ENCODE measurements around the gene PRLR.

Gene PRLR

DNA sequence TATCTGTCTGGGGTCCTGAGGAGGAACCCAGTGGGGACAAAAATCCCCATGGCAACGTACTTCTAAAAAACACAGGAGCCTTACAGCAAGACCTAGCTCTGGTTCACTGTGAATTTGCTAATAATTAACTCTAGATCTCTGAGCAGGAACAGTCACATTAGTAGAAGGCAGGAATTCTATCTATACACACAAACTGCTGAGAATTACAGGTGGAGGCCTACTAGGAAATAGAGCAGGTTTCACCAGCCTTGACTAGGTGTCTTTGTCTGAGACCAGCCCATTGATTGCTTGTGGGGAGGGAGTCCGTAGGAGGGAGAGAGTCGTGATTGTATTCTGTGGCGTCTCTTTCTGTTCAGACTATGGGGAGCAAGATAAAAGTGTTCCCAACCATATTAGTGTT is 44.8 kb downstream of the PRLR start:
- POLR2A ChIA-PET, result interaction anchor here (0.6 kb wide), 1 partner anchor 10 kb away, joined by 3 read pairs; no protein-coding TSS in a partner anchor
- Histone ChIP-seq H3K4me1 (ENCODE audit: control extremely low read depth in 1 of 4, control insufficient read depth in 4 of 4, insufficient read depth in 4 of 4, low read length in 3 of 4) (no peaks in the 10 kb centered on the region), H3K9me3 (ENCODE audit: control extremely low read depth in 1 of 5, control insufficient read depth in 4 of 5, insufficient read depth in 2 of 5, low read depth in 1 of 5, low read length in 4 of 5) (no peaks in the 10 kb centered on the region), H3K27ac (ENCODE audit: insufficient read depth in 1 of 2, low read depth in 1 of 2, low read length in 2 of 2, poor library complexity in 1 of 2, severe bottlenecking in 2 of 2) (no peak overlapping the region), H3K4me3 (ENCODE audit: control insufficient read depth in 1 of 7, extremely low read depth in 1 of 7, insufficient read depth in 4 of 7, low read depth in 2 of 7, low read length in 6 of 7) (no peak overlapping the region), H3K36me3 (ENCODE audit: control insufficient read depth in 4 of 4, insufficient read depth in 4 of 4, low read length in 3 of 4) (no peaks in the 10 kb centered on the region), H3K27me3 (replicated peaks in 2 of 5; ENCODE audit: control insufficient read depth in 4 of 5, insufficient read depth in 5 of 5, low read length in 4 of 5) (peaks cover 0 to 4% (median 0%) of the 10 kb centered on the region in 5 experiments)
- 96% methylated on average over 4 of the region's 4 CpGs for WGBS (ENCODE audit: insufficient coverage)
- CTCF ChIA-PET, result no interaction called here
- DNase-seq, result no peak

GRCh38 chr5:35183556-35183955 is 46.7 kb downstream of the PRLR start:
- CTCF ChIA-PET, result no interaction called here
- Histone ChIP-seq H3K36me3 (ENCODE audit: control insufficient read depth in 4 of 4, insufficient read depth in 4 of 4, low read length in 3 of 4) (no peaks in the 10 kb centered on the region), H3K27me3 (replicated peaks in 2 of 5; ENCODE audit: control insufficient read depth in 4 of 5, insufficient read depth in 5 of 5, low read length in 4 of 5) (peaks cover 0 to 4% (median 0%) of the 10 kb centered on the region in 5 experiments), H3K9me3 (ENCODE audit: control extremely low read depth in 1 of 5, control insufficient read depth in 4 of 5, insufficient read depth in 2 of 5, low read depth in 1 of 5, low read length in 4 of 5) (no peaks in the 10 kb centered on the region), H3K4me1 (ENCODE audit: control extremely low read depth in 1 of 4, control insufficient read depth in 4 of 4, insufficient read depth in 4 of 4, low read length in 3 of 4) (no peaks in the 10 kb centered on the region), H3K27ac (ENCODE audit: insufficient read depth in 1 of 2, low read depth in 1 of 2, low read length in 2 of 2, poor library complexity in 1 of 2, severe bottlenecking in 2 of 2) (no peak overlapping the region), H3K4me3 (ENCODE audit: control insufficient read depth in 1 of 7, extremely low read depth in 1 of 7, insufficient read depth in 4 of 7, low read depth in 2 of 7, low read length in 6 of 7) (no peak overlapping the region)
- POLR2A ChIA-PET, result no interaction called here
- 83% methylated on average over 1 of the region's 1 CpG for WGBS (ENCODE audit: insufficient coverage)
- no peak for DNase-seq

DNA sequence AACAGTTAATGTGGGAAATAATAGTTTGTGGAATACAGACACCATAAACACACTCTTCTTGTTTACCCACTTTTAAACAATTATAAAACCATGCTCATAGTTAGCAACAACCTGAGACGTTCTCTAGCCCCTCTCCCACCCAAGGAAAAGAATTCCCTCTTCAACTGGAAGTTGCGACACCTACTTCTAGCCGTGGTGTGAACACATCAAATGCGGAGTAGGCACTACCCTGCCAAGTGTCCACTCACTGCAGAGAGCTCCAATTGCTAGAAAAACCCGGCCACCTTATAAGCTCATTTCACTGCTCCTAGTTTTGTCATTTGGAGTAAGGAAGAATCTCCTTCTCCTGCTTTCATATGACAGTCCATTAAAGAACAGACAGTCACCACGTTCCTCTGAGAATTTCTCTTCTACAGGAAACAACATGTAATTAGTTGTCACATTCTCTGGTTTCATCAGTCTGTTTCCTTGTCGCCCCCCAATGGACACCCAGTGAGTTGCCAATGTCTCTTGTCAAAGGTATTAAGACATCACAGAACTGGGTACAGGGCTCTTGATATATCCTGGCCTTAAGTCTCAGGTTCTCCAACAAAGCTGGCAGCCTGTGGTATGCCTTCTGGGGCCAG is 47.3 kb downstream of the PRLR start:
- Histone ChIP-seq H3K4me3 (ENCODE audit: control insufficient read depth in 1 of 7, extremely low read depth in 1 of 7, insufficient read depth in 4 of 7, low read depth in 2 of 7, low read length in 6 of 7) (no peak overlapping the region), H3K9me3 (ENCODE audit: control extremely low read depth in 1 of 5, control insufficient read depth in 4 of 5, insufficient read depth in 2 of 5, low read depth in 1 of 5, low read length in 4 of 5) (no peaks in the 10 kb centered on the region), H3K36me3 (ENCODE audit: control insufficient read depth in 4 of 4, insufficient read depth in 4 of 4, low read length in 3 of 4) (no peaks in the 10 kb centered on the region), H3K27ac (ENCODE audit: insufficient read depth in 1 of 2, low read depth in 1 of 2, low read length in 2 of 2, poor library complexity in 1 of 2, severe bottlenecking in 2 of 2) (no peak overlapping the region), H3K4me1 (ENCODE audit: control extremely low read depth in 1 of 4, control insufficient read depth in 4 of 4, insufficient read depth in 4 of 4, low read length in 3 of 4) (no peaks in the 10 kb centered on the region), H3K27me3 (replicated peaks in 2 of 5; ENCODE audit: control insufficient read depth in 4 of 5, insufficient read depth in 5 of 5, low read length in 4 of 5) (peaks cover 0 to 4% (median 0%) of the 10 kb centered on the region in 5 experiments)
- CTCF ChIA-PET, result no interaction called here
- POLR2A ChIA-PET, result no interaction called here
- WGBS (ENCODE audit: insufficient coverage), result 44% methylated on average over 4 of the region's 7 CpGs
- no peak for DNase-seq

DNA sequence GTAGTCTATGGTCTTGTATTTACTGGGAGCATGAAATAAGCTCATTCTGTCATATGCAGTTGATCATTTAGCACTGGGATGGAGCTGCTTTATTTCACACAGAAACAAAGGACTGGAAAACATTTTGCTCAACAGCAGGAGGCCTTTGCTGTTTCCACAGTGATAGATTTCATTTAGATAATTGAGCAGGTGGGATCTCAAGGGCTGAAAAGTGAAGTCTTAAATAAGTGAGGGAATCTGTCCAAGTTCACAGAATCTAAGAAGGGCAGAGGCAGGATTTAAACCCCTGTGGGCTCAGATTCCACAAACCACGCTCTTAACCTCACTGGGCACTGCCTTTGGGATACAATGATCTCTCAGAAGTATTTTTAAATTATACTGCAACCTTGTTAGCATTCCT is 47.8 kb downstream of the PRLR start:
- H3K27me3 ChIP-seq (replicated peaks in 2 of 5; ENCODE audit: control insufficient read depth in 4 of 5, insufficient read depth in 5 of 5, low read length in 4 of 5), result peaks cover 0 to 4% (median 0%) of the 10 kb centered on the region in 5 experiments
- no peaks in the 10 kb centered on the region for H3K4me1 ChIP-seq (ENCODE audit: control extremely low read depth in 1 of 4, control insufficient read depth in 4 of 4, insufficient read depth in 4 of 4, low read length in 3 of 4)
- ChIA-PET POLR2A (no interaction called here), CTCF (no interaction called here)
- DNase-seq, result no peak
- H3K27ac ChIP-seq (ENCODE audit: insufficient read depth in 1 of 2, low read depth in 1 of 2, low read length in 2 of 2, poor library complexity in 1 of 2, severe bottlenecking in 2 of 2), result no peak overlapping the region
- no CpG with 5 or more reads among the region's 1 CpG for WGBS (ENCODE audit: insufficient coverage)
- no peak overlapping the region for H3K4me3 ChIP-seq (ENCODE audit: control insufficient read depth in 1 of 7, extremely low read depth in 1 of 7, insufficient read depth in 4 of 7, low read depth in 2 of 7, low read length in 6 of 7)
- H3K9me3 ChIP-seq (ENCODE audit: control extremely low read depth in 1 of 5, control insufficient read depth in 4 of 5, insufficient read depth in 2 of 5, low read depth in 1 of 5, low read length in 4 of 5), result no peaks in the 10 kb centered on the region
- no peaks in the 10 kb centered on the region for H3K36me3 ChIP-seq (ENCODE audit: control insufficient read depth in 4 of 4, insufficient read depth in 4 of 4, low read length in 3 of 4)

DNA sequence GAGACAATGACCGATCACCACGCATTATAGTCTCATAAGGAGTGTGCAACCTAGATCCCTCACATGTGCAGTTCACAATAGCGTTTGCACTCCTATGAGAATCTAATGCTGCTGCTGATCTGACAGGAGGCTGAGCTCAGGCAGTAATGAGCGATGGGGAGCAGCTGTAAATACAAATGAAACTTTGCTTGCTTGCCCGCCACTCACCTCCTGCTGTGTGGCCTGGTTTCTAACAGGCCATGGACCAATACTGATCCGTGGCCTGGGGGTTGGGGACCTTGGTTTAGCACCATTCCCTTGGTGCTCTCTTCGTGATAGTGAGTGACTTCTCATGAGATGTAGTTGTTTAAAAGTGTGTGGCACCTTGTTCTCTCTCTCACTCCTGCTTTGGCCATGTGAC is 50.2 kb downstream of the PRLR start:
- H3K4me1 ChIP-seq (ENCODE audit: control extremely low read depth in 1 of 4, control insufficient read depth in 4 of 4, insufficient read depth in 4 of 4, low read length in 3 of 4), result no peaks in the 10 kb centered on the region
- DNase-seq, result no peak
- H3K4me3 ChIP-seq (ENCODE audit: control insufficient read depth in 1 of 7, extremely low read depth in 1 of 7, insufficient read depth in 4 of 7, low read depth in 2 of 7, low read length in 6 of 7), result no peak overlapping the region
- H3K36me3 ChIP-seq (ENCODE audit: control insufficient read depth in 4 of 4, insufficient read depth in 4 of 4, low read length in 3 of 4), result no peaks in the 10 kb centered on the region
- ChIA-PET CTCF (no interaction called here), POLR2A (no interaction called here)
- WGBS (ENCODE audit: insufficient coverage), result 100% methylated on average over 5 of the region's 7 CpGs
- no peak overlapping the region for H3K27ac ChIP-seq (ENCODE audit: insufficient read depth in 1 of 2, low read depth in 1 of 2, low read length in 2 of 2, poor library complexity in 1 of 2, severe bottlenecking in 2 of 2)
- H3K9me3 ChIP-seq (ENCODE audit: control extremely low read depth in 1 of 5, control insufficient read depth in 4 of 5, insufficient read depth in 2 of 5, low read depth in 1 of 5, low read length in 4 of 5), result no peaks in the 10 kb centered on the region
- H3K27me3 ChIP-seq (replicated peaks in 2 of 5; ENCODE audit: control insufficient read depth in 4 of 5, insufficient read depth in 5 of 5, low read length in 4 of 5), result peaks cover 0 to 4% (median 0%) of the 10 kb centered on the region in 5 experiments

DNA sequence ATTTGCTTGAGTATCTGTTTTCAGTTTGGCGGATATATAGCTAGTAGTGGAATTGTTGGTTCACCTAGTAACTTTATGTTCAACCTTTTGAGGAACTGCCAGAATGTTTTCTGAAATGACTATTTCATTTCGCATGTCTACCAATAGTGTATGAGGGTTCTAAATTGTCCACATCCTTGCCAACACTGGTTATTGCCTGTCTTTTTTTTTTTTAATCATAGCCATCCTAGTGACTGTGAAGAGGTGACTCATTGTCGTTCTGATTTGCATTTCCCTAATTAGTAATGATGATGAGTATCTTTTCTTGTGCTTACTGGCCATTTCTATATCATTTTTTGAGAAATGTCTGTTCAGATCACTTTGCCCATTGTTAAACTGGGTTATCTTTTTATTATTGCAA is 52.5 kb downstream of the PRLR start:
- WGBS (ENCODE audit: insufficient coverage), result 100% methylated on average over 1 of the region's 3 CpGs
- POLR2A ChIA-PET, result no interaction called here

GRCh38 chr5:35172533-35172932 is 57.8 kb downstream of the PRLR start:
- WGBS (ENCODE audit: insufficient coverage), result 81% methylated on average over 4 of the region's 5 CpGs
- Histone ChIP-seq H3K27ac (ENCODE audit: insufficient read depth in 1 of 2, low read depth in 1 of 2, low read length in 2 of 2, poor library complexity in 1 of 2, severe bottlenecking in 2 of 2) (no peak overlapping the region), H3K27me3 (replicated peaks in 2 of 5; ENCODE audit: control insufficient read depth in 4 of 5, insufficient read depth in 5 of 5, low read length in 4 of 5) (no peaks in the 10 kb centered on the region), H3K9me3 (ENCODE audit: control extremely low read depth in 1 of 5, control insufficient read depth in 4 of 5, insufficient read depth in 2 of 5, low read depth in 1 of 5, low read length in 4 of 5) (no peaks in the 10 kb centered on the region), H3K4me1 (ENCODE audit: control extremely low read depth in 1 of 4, control insufficient read depth in 4 of 4, insufficient read depth in 4 of 4, low read length in 3 of 4) (no peaks in the 10 kb centered on the region), H3K4me3 (ENCODE audit: control insufficient read depth in 1 of 7, extremely low read depth in 1 of 7, insufficient read depth in 4 of 7, low read depth in 2 of 7, low read length in 6 of 7) (no peak overlapping the region), H3K36me3 (ENCODE audit: control insufficient read depth in 4 of 4, insufficient read depth in 4 of 4, low read length in 3 of 4) (no peaks in the 10 kb centered on the region)
- DNase-seq, result no peak
- POLR2A ChIA-PET, result no interaction called here
- CTCF ChIA-PET, result no interaction called here

More for the DNA sequence above, 52.5 kb downstream of the PRLR start:
- H3K27ac ChIP-seq (ENCODE audit: insufficient read depth in 1 of 2, low read depth in 1 of 2, low read length in 2 of 2, poor library complexity in 1 of 2, severe bottlenecking in 2 of 2), result no peak overlapping the region
- H3K36me3 ChIP-seq (ENCODE audit: control insufficient read depth in 4 of 4, insufficient read depth in 4 of 4, low read length in 3 of 4), result no peaks in the 10 kb centered on the region
- H3K27me3 ChIP-seq (replicated peaks in 2 of 5; ENCODE audit: control insufficient read depth in 4 of 5, insufficient read depth in 5 of 5, low read length in 4 of 5), result no peaks in the 10 kb centered on the region
- H3K9me3 ChIP-seq (ENCODE audit: control extremely low read depth in 1 of 5, control insufficient read depth in 4 of 5, insufficient read depth in 2 of 5, low read depth in 1 of 5, low read length in 4 of 5), result no peaks in the 10 kb centered on the region
- CTCF ChIA-PET, result no interaction called here
- DNase-seq, result no peak
- H3K4me1 ChIP-seq (ENCODE audit: control extremely low read depth in 1 of 4, control insufficient read depth in 4 of 4, insufficient read depth in 4 of 4, low read length in 3 of 4), result no peaks in the 10 kb centered on the region
- H3K4me3 ChIP-seq (ENCODE audit: control insufficient read depth in 1 of 7, extremely low read depth in 1 of 7, insufficient read depth in 4 of 7, low read depth in 2 of 7, low read length in 6 of 7), result no peak overlapping the region

Measured in common myeloid progenitor, CD34-positive (primary cell).